GM21526 (cell line): ENCODE data around the gene JAZF1.
"Not testable (repeated sequence)": the region's sequence is repeated elsewhere in the genome, so short reads cannot be mapped to it uniquely, and the experiment has no call there.

Experiments
- ATAC-seq: cut with Tn5 transposase; IDR thresholded peaks from one replicate; pipeline ENCODE4 v1.9.1; 2021; ENCODE audit warnings: moderate library complexity; ENCODE audit not compliant: unreplicated experiment, low FRiP score

Gene JAZF1

DNA sequence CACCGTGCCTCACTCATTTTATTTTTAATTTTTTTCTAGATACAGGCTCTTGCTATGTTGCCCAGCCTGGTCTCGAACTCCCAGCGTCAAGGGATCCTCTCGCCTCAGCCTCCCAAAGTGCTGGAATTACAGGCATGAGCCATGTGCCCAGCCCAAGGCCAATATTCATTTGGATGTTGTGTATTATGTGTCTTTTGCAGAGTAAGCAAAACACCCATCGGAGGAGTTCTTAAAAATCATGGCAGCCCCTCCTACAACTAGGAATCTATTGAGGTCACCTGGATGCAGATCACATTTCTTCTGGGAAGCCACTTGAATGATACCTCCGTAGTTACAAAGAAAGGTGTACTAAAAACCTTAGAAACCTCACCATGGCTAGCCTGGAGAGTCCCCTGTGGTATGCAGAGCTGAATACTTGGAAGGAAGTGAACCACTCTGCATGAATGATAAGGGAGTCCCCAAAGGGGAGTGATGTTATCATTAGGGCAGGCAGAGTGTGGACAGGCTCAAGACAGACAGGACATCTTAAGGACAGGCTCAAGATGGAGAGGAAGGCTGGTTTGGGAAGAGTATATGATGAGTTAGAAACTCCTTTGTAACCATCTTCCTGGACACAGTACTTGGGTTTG, 254.9 kb downstream of the JAZF1 start:
- no peak for ATAC-seq

DNA sequence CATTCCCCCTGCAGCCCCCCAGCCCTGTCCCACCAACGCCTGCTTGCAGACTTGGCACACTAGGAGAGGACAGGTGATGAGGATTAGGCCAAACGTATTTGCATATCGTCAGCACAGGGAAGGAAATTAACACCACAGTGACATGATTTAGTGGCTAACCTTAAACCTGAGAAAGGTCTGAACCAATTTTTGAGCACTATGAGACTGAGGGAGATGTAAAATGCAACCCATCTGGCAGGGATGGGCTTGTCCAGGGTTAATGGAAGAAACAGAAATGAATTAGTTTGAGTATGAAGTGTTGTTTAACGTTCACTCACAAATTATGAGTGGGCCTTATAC, 257.0 kb downstream of the JAZF1 start:
- ATAC-seq: no peak

DNA sequence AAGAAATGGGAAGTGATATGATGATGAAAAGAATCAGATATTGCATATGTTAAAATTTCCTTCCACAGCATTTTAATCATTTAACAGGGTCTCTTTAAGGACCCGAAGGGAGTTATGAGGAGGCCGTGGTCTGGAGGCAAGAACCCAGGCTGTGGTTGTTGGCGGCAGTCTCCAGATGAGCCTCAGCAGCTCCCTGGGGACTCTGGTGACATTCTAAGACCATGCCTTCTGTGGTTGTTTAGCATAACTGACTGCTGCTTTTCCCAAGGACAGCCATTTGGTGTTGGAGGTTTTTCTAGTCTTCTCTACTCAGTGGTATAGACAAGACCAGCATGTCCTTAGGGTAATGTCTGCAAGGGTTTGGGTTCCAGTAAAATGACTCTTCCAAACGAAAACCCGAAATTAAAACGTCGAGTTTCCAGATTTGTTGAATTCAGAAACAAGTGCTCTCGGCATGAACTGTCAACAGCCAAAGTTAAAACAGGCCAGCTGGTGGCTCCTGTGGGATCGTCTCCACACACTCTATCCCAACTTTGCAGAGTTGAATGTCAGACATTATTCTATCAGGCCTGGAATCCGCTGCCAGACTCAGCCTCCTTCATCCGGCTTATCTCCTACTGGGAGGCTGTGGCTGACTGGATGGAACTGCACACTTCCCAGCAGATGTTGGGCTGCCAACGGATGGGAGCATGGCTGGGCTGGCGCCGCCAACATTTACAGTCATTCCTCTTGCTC, 257.5 kb downstream of the JAZF1 start:
- no peak for ATAC-seq

GRCh38 chr7:27922389-27922788, 258.2 kb downstream of the JAZF1 start:
- ATAC-seq: not testable (repeated sequence)

- ATAC-seq: no peak
Observed at GRCh38 chr7:27921081-27921836, 259.3 kb downstream of the JAZF1 start.

DNA sequence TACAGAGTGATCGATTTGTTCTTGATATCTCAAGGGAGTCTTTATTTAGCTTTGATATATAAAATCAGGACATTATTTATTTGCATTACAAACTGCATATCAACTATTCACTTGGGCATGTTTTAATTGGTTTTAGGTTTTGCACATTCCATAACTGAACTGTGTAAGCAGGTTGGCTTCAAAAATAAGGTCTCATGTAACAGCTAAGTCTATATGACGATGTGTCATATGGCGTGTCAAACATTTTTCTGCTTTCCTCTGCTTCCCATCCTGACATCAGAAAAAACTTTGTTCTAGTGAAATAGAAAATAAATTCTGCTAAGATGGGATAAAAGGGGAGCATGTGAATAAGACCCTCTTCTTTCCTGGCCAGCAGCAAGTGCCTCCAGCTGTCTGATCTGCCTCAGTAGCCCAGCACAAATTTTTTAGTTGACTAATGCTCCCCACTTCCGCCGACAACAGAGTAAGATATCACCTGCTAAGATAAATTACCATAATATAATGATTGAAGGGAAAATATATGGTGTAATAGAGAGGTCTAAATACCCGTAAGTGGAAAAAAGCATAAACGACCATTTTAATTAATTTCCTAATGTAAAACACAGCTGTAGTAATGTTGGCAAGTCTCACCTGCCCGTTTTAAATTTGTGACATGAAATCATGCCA, 260.2 kb downstream of the JAZF1 start:
- no peak for ATAC-seq

DNA sequence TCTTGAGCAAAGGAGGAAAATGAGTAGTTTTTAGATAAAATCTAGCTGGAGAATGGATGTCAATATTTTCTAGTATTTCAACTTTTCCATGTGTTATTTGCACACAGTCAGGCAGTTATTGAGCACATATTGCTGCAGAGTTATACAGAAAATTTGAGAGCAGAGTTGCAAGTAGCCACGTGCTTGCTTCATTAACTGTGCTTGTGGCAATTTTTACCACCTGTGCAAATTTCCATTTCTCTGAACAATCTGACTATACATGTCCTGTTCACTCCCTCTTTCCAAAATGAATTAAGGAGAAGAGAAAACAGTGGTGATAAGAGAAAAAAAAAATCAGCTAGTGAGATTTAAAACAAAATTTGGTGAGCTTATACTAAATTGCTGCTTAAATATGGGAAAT, 262.1 kb downstream of the JAZF1 start:
- ATAC-seq: no peak

DNA sequence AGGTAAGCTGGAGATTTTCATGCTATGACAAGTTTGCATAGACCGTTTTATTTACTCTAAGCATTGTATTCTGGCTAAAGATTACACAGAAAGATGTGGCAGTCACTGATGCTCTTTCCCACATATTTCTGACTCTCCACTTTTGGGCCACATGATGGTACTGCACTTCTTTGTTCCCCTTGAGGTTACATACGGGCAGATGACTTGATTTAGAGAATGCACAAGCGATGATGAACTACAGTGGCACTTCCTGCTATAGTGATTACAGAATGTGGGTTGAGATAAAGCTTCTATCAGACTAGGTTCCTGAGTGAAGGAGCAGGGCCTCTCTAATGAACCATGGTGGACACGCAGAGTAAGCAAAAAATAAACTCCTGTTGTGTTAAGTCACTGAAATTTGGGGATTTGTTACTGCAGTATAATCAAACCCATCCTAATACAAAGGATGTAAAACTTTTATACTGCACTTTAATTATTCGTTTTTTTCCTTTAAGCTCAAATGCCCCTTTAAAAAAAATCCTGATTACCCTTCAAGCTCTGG, 262.8 kb downstream of the JAZF1 start:
- no peak for ATAC-seq

DNA sequence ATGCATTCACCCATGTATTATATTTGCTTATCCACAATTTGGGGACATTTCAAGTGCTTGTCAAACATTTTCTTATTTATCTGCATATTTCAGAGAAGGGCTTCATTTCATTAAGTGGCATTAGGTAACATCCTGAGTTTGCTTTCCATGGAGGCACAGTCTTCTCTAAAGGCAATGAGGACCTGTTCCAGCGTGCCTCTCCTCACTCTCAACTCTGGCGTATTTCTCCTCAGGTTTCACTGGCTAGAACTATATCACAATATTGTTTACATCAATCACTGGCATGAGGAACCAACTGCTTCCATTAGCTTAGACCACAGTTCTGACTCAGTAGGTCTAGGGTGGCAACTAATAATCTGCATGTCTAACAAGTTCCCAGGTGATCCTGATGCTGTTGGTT, 263.5 kb downstream of the JAZF1 start:
- no peak for ATAC-seq

DNA sequence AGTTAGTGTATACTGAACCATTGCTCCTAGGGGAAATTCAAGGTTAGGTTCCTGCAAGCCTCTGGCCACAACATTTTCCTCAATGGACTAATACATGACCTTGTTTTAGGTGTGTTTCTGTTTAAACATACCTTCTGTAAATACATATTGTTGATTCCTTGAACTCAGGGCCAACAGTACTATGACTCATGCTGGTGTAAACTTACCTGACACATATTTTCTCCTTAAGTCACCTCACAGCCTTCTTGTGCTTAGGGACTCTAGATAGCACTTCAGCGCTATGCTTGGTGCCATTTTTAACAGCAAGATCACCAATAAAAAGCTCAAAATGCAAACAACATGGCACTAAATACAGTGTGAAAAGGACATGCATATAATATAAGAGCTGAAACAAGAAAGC, 264.2 kb downstream of the JAZF1 start:
- no peak for ATAC-seq

DNA sequence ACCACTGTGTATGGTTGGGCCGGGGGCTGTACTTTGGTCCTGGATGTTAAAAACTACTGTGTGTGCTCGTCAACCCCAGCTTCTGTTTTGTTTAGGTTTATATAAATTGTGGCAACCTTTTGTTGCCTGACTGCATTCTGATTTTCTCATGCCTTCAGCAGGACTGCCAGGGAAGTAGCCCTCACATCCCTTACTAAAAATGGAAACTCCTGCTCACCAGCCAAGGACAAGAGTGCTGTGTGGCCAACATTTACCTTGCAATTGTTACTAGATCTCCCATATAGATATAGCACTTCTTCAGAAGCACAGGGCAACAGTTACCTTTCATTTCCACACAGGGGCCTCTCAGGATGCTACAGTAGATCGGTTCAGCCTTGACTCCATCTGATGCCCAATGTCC, 266.2 kb downstream of the JAZF1 start:
- no peak for ATAC-seq

DNA sequence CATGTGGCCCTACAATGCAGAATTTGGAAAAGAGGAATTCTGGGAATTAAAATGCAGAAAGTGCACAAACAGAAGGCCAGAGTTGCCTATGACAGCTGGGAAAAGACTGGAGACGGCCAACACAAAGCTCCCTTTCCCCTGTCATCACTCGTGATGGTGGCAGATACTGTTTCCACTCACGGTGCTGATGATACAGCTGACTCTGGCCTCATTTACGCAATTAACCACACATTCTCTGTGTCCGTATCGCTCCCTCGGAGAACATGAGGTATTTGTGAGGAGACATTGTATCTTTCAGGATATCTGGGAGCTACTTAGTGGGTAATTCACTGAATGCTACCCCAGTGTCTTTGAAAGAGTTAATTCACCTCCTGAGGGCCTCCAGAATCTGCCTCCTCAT, 267.8 kb downstream of the JAZF1 start:
- ATAC-seq: no peak

DNA sequence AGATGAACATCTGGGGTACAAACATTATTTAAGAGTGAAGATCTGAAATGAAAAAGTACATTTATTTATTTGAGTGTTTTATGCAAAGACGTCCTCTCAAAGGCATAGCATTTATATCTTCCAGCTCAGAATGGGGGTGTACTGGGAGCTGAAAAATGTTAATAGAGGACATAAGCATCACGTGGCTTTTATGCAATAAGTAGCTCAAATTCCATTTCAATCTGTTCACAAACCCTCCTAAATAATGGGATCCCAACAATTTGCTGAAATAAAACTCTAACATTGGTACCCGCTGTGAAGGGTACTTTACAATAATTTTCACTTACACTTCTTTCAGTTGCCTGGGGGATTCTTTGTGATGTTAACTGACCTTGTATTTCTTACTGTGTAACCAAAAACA, 268.7 kb downstream of the JAZF1 start:
- ATAC-seq: no peak

DNA sequence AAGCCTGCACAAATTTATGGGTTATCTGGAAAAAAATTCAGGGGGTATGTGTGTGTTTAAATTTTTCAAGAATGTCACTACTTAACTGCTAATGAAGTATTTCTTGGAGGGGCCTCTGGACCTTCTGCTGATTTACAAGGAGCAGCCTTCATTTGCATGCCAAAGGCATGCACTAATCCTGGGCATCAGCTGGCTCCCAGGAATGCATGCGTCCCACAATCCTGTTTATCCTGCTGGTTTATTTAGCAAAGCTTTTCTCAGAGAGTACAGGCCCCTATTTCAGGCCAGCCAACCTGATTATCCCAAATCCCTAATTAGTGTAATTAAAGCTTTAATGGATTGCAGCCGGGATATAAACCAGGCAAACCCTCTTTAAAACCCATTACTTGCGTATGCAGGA, 270.3 kb downstream of the JAZF1 start:
- no peak for ATAC-seq

DNA sequence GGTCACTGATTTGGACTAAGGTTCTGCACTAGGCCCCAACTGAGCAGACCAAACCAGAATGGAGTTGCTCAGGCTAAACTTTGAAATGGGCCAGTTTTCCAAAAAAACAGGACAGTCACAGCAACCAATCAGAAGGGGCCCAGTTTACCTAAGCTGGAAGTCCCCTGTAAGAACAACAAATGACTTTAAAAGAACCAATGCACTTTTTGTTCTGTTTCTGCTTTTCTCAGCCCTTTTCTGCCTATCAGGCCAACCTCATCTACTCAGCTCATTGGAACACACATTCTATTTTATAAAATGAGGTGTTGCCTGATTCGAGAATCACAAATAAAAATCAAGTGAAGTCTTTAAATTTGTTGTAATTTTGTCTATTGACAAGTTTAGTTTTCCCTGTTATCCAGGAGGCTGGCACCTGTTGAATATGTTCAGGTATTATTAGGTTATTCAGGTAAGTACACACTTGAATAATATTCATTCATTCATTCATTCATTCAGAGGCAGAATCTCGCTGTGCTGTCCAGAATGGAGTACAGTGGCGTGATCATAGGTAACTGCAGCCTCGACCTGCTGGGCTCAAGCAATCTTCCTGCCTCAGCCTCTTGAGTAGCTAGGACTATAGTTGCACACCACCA, 271.9 kb downstream of the JAZF1 start:
- ATAC-seq: no peak

DNA sequence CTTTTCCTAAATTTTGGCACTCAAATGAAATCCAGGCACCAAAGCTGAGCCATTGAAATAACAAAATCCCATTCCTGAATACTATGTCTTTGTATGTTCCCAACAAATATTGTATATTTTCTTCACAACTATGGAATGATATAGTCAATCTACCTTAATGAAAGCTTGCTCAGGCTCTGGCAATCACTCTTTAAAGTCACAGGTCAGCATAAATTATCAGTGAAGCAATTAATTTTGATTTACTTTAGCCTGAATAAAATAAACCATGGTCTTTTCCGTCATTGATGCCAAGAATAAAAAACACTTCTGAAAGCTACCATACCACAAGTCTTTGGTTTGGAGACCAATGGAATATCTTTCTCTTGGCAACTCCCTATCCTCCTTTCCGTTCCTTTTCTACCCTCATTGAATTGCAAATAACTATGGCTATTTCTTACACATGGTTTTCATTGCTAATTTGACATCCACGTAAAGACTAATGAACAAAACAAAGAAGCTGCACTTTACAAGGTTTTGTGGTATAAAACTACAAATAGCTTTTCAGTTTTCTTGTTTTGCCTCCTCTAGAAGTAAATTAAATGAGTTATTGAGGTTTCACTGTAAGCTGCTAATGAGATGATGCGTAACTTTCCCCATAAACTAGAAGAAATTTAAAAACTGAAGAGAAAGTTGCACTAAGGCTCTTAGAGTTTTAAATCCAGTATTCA, 274.1 kb downstream of the JAZF1 start:
- ATAC-seq: no peak

GRCh38 chr7:27905951-27906350, 274.6 kb downstream of the JAZF1 start:
- no peak for ATAC-seq

DNA sequence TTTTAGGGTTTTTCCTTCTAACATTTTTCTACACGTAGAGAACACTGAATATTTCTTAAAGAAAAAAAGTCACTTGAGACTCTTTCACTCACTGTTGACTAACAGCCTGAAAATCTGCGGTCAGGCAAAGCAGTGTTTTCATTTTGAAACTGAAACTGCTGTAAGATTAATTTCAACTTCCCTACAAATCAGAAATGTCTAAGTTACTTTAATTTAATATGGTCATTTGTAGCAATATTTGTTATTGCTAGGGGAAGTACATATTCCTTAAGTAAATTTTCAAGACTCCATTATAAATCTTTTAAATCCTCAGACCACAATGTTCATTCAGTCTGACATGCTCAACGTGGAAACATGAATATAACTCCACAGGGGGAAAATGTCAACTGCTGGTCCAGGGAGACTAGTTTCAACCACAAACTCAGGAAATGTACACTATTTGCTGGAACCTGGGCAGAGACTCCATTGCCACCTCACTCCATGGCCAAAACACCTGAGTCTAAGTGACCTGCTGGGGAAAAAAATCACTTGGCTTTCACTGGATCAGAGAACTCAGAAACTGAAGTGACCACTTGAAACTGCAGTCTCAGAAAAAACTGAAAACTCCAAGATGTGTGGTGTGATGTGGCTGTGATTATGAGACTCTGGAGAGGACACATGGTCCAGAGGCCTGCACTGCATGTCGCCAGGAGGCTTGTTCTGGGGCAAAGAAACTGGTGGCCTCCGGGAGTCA, 279.4 kb downstream of the JAZF1 start:
- peak; percentile 76 for ATAC-seq

GRCh38 chr7:27900006-27900405, 280.6 kb downstream of the JAZF1 start:
- ATAC-seq: no peak
